AML-193 (cell line): ENCODE results near the gene HES5.
A peak's percentile ranks its signal among the peaks of the same experiment; 100 is the strongest.
"Not testable (repeated sequence)": the region's sequence is repeated elsewhere in the genome, so short reads cannot be mapped to it uniquely, and the experiment has no call there.

ENCODE experiments used
- DNase-seq, 2 experiments: peaks; one replicate each; lab custom pipeline; 2025; lab: John Stamatoyannopoulos, UW

Gene HES5

GRCh38 chr1:2560299-2561073, 30.4 kb upstream of the HES5 start:
- DNase-seq: no peak

GRCh38 chr1:2559509-2560298, 29.6 kb upstream of the HES5 start:
- DNase-seq: no peak

GRCh38 chr1:2558861-2559260, 28.8 kb upstream of the HES5 start:
- no peak for DNase-seq

- no peak for DNase-seq
Measured at GRCh38 chr1:2558420-2558819, 28.4 kb upstream of the HES5 start.

GRCh38 chr1:2557482-2558400, 27.7 kb upstream of the HES5 start:
- no peak for DNase-seq

GRCh38 chr1:2556678-2557481, 26.8 kb upstream of the HES5 start:
- DNase-seq: no peak

- peak; percentile 47 to 63 for DNase-seq
Measured at GRCh38 chr1:2556277-2556677, 26.2 kb upstream of the HES5 start, which contains the start of gene TNFRSF14. TNFRSF14 (plus strand) TSS chr1:2556371; CDS start chr1:2556665, 294 bp downstream.

- peak; percentile 66 to 75 for DNase-seq
Measured at GRCh38 chr1:2555634-2556276, 25.7 kb upstream of the HES5 start.

GRCh38 chr1:2554621-2555387, 24.7 kb upstream of the HES5 start:
- DNase-seq: peak; percentile 4 to 16

- no peak for DNase-seq
Measured at GRCh38 chr1:2553871-2554620, 24.0 kb upstream of the HES5 start.

- DNase-seq: not testable (repeated sequence)
Measured at GRCh38 chr1:2553076-2553475, 23.0 kb upstream of the HES5 start.

- DNase-seq: no peak
Measured at GRCh38 chr1:2552189-2552588, 22.1 kb upstream of the HES5 start.

- not testable (repeated sequence) for DNase-seq
Measured at GRCh38 chr1:2551544-2551943, 21.5 kb upstream of the HES5 start.

GRCh38 chr1:2550309-2550861, 20.3 kb upstream of the HES5 start:
- not testable (repeated sequence) for DNase-seq

- not testable (repeated sequence) for DNase-seq
Measured at GRCh38 chr1:2549367-2550029, 19.4 kb upstream of the HES5 start.

- DNase-seq: peak; percentile 64 to 70
Measured at GRCh38 chr1:2548068-2548589, 18.1 kb upstream of the HES5 start.

- DNase-seq: no peak
Measured at GRCh38 chr1:2547210-2548067, 17.4 kb upstream of the HES5 start.
